ENCODE results near the gene AWAT1.
"Not testable (repeated sequence)": the region's sequence is repeated elsewhere in the genome, so short reads cannot be mapped to it uniquely, and the experiment has no call there.

Gene AWAT1

GRCh38 chrX:70262952-70263567 is 28.6 kb downstream of the AWAT1 start:
- peak; percentile 2 for DNase-seq

GRCh38 chrX:70264784-70265183 is 30.3 kb downstream of the AWAT1 start:
- DNase-seq = no peak

GRCh38 chrX:70268034-70268433 is 33.6 kb downstream of the AWAT1 start, which contains the start of gene ARR3:
Gene ARR3, plus strand, starts transcription at chrX:70268334. Its CDS starts 1,052 bp downstream, at chrX:70269386.
- no peak for DNase-seq

- not testable (repeated sequence) for DNase-seq
These were observed 39.6 kb downstream of the AWAT1 start for GRCh38 chrX:70274029-70274428.

- DNase-seq = no peak
These were observed 44.6 kb downstream of the AWAT1 start for GRCh38 chrX:70279081-70279480.

GRCh38 chrX:70280573-70280972 is 46.1 kb downstream of the AWAT1 start:
- DNase-seq = no peak

- DNase-seq = no peak
These were observed 47.5 kb downstream of the AWAT1 start, which contains the start of gene RAB41 for GRCh38 chrX:70281951-70282350. Gene RAB41, plus strand, starts transcription at chrX:70282172. Its CDS starts 46 bp downstream, at chrX:70282218.

- no peak for DNase-seq
These were observed 54.8 kb downstream of the AWAT1 start for GRCh38 chrX:70289168-70289792.
